Type B pancreatic cell (in vitro differentiated cells): ENCODE measurements around the gene RIBC1. TPM values are rescaled to one million over a fixed set of nuclear protein-coding genes. Genes with fewer than 3 reads are reported as not detected.
A peak's percentile ranks its signal among the peaks of the same experiment; 100 is the strongest.

Source experiments
- DNase-seq: peaks from one replicate; pipeline ENCODE4 v3.0.0; 2021; ENCODE audit warnings: mixed read lengths; ENCODE audit not compliant: unreplicated experiment; ENCODE audit errors: extremely low spot score
- H3K27ac Mint-ChIP-seq: 2 replicates; pipeline ENCODE4 v1.8.0; 2021; ENCODE audit warnings: mild to moderate bottlenecking, mixed read lengths
- H3K27me3 Mint-ChIP-seq: 2 replicates; pipeline ENCODE4 v1.8.0; 2021; ENCODE audit warnings: mixed read lengths
- H3K36me3 Mint-ChIP-seq: 2 replicates; pipeline ENCODE4 v1.8.0; 2021; ENCODE audit warnings: mixed read lengths
- H3K4me1 Mint-ChIP-seq: one replicate; pipeline ENCODE4 v1.8.0; 2021; ENCODE audit warnings: mixed read lengths; ENCODE audit not compliant: unreplicated experiment
- H3K4me3 Mint-ChIP-seq: 2 replicates; pipeline ENCODE4 v1.8.0; 2021; ENCODE audit warnings: mild to moderate bottlenecking, mixed read lengths
- H3K9me3 Mint-ChIP-seq: 2 replicates; pipeline ENCODE4 v1.8.0; 2021; ENCODE audit warnings: mixed read lengths
- long read RNA-seq: library from polyadenylated mRNA; unstranded; transcript quantifications from one replicate; pipeline ENCODE4 v2.0.0, GENCODE V29; 2020
- total RNA-seq: library from RNA; stranded (reverse); gene quantifications from 2 replicates; pipeline ENCODE4 v1.2.1, GENCODE V29; 2021; ENCODE audit warnings: low replicate concordance
- TF ChIP-seq, protein P1 (sequence below): fragments of 200-600 bp; sonication (generic); conservative IDR thresholded peaks from 2 replicates; pipeline ENCODE4 v1.5.0; 2021; ENCODE audit warnings: antibody characterized with exemption, mild to moderate bottlenecking

RIBC1 gene
- total RNA-seq: 1.9 and 2.7 TPM in 2 replicates
- long read RNA-seq, partial matches to known transcripts: 0 of 2 reads
- long read RNA-seq, other reads (novel, unspliced or antisense): 2 of 2 reads

DNA sequence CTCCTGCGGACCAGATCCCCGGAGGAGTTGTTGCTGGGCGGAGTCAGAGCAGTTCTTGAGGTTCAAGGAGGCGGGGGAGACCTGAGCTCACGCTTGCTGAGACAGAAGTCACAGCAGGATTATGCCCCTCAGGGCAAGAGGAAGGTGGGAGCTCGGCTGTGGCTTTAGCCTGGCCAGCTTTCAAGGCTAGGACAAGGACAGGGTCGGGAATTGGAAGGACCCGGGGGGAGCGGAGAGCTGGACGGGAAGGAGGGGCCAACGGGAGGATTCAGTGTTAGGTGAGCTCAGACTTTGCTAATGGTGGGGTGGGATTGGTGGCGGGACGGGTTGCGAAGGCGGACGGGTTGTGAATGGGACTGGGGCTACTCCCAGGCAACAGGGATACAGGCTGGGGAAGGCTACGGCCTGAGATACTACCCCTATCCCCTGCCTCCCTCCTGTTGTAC is at the start of gene RIBC1:
Gene RIBC1, plus strand, starts transcription at position 13 of the 446 bp plus-strand sequence. CDS start 3,404 bp downstream, outside the sequence.
- H3K27ac Mint-ChIP-seq: peak within 1 kb of the TSS; percentile 96
- DNase-seq: no peak
- H3K9me3 Mint-ChIP-seq: no peaks in the 10 kb centered on the region
- TF ChIP-seq, protein P1, sequence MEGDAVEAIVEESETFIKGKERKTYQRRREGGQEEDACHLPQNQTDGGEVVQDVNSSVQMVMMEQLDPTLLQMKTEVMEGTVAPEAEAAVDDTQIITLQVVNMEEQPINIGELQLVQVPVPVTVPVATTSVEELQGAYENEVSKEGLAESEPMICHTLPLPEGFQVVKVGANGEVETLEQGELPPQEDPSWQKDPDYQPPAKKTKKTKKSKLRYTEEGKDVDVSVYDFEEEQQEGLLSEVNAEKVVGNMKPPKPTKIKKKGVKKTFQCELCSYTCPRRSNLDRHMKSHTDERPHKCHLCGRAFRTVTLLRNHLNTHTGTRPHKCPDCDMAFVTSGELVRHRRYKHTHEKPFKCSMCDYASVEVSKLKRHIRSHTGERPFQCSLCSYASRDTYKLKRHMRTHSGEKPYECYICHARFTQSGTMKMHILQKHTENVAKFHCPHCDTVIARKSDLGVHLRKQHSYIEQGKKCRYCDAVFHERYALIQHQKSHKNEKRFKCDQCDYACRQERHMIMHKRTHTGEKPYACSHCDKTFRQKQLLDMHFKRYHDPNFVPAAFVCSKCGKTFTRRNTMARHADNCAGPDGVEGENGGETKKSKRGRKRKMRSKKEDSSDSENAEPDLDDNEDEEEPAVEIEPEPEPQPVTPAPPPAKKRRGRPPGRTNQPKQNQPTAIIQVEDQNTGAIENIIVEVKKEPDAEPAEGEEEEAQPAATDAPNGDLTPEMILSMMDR: no peak
- peaks cover 4% of the 10 kb centered on the region for H3K36me3 Mint-ChIP-seq
- H3K27me3 Mint-ChIP-seq: no peaks in the 10 kb centered on the region
- H3K4me3 Mint-ChIP-seq: peak within 1 kb of the TSS; percentile 99
- peaks cover 9% of the 10 kb centered on the region for H3K4me1 Mint-ChIP-seq

- TF ChIP-seq, protein P1: no peak
- Mint-ChIP-seq H3K9me3 (peaks cover 8% of the 10 kb centered on the region), H3K4me1 (no peaks in the 10 kb centered on the region), H3K27ac (no peak overlapping the region), H3K4me3 (no peak overlapping the region), H3K27me3 (no peaks in the 10 kb centered on the region), H3K36me3 (peaks cover 14% of the 10 kb centered on the region)
- no peak for DNase-seq
These were observed 49.4 kb upstream of the RIBC1 start for GRCh38 chrX:53373307-53373706.

DNA sequence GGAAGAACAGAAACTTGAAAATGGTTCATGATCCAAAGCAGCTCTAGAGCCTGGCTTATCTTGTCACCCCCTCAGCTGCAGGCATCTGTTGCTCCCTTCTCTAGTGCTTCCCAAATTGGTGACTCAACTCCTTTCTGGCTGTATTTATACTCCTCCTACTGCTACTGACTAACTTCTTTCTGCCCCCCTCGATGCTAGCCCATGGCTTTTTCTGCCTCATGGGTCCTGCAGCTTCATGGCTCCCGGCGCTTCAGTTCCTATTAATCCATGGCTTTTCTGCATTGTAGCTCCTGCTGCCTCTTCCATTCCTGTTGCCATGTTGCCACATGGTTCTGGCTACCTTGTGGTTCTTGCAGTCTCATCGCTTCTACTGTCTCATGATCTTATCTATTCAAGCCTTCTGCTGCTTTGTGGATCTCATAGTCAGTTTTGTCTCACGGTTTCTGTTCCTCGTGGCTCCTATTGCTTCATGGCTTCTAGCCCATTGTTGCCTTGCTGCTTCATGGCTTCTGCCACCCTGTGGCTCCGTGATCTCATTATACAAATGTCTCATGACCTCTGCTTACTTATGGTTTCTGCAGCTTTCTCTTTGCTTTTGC is 48.4 kb upstream of the RIBC1 start:
- no peak overlapping the region for H3K4me3 Mint-ChIP-seq
- no peak for DNase-seq
- H3K4me1 Mint-ChIP-seq: no peaks in the 10 kb centered on the region
- H3K9me3 Mint-ChIP-seq: peaks cover 8% of the 10 kb centered on the region
- no peaks in the 10 kb centered on the region for H3K27me3 Mint-ChIP-seq
- H3K27ac Mint-ChIP-seq: no peak overlapping the region
- H3K36me3 Mint-ChIP-seq: peaks cover 14% of the 10 kb centered on the region
- TF ChIP-seq, protein P1: no peak

GRCh38 chrX:53374923-53375322 is 47.8 kb upstream of the RIBC1 start:
- no peak overlapping the region for H3K27ac Mint-ChIP-seq
- TF ChIP-seq, protein P1: no peak
- peaks cover 8% of the 10 kb centered on the region for H3K9me3 Mint-ChIP-seq

GRCh38 chrX:53376888-53377287 is 45.8 kb upstream of the RIBC1 start:
- Mint-ChIP-seq H3K4me1 (no peaks in the 10 kb centered on the region), H3K27me3 (no peaks in the 10 kb centered on the region), H3K9me3 (peaks cover 8% of the 10 kb centered on the region), H3K27ac (no peak overlapping the region), H3K4me3 (no peak overlapping the region), H3K36me3 (peaks cover 19% of the 10 kb centered on the region)
- DNase-seq: no peak
- TF ChIP-seq, protein P1: no peak

More at GRCh38 chrX:53374923-53375322, 47.8 kb upstream of the RIBC1 start:
- Mint-ChIP-seq H3K27me3 (no peaks in the 10 kb centered on the region), H3K4me3 (no peak overlapping the region), H3K36me3 (peaks cover 14% of the 10 kb centered on the region), H3K4me1 (no peaks in the 10 kb centered on the region)
- DNase-seq: no peak
